HG02840 (cell line): ENCODE results near the gene MAIP1.

ENCODE experiments used
- ATAC-seq: cut with Tn5 transposase; IDR thresholded peaks from one replicate; pipeline ENCODE4 v1.9.1; 2021; ENCODE audit warnings: mild to moderate bottlenecking, moderate library complexity, moderate number of reproducible peaks; ENCODE audit not compliant: unreplicated experiment, low FRiP score

Gene MAIP1

DNA sequence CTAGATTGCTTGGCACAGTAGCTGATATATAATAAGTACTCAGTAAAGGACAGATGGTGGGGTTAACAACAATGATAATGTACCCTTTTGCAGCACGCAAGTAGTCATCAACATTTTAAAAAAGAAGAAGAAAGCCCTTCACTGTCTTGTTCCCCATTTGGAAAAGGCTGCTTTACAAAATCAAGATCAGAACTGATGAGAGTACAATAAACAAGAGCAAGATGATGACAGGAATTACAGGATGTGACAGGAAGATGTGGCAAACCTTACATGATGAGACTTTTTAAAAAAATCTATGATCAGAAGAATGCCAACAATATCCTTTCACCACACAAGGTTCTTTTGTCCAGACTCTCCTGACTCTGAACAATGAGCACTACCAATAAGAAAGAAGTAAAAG lies 9.2 kb upstream of the MAIP1 start:
- no peak for ATAC-seq

GRCh38 chr2:199946836-199947235 lies 8.5 kb upstream of the MAIP1 start:
- ATAC-seq = no peak

DNA sequence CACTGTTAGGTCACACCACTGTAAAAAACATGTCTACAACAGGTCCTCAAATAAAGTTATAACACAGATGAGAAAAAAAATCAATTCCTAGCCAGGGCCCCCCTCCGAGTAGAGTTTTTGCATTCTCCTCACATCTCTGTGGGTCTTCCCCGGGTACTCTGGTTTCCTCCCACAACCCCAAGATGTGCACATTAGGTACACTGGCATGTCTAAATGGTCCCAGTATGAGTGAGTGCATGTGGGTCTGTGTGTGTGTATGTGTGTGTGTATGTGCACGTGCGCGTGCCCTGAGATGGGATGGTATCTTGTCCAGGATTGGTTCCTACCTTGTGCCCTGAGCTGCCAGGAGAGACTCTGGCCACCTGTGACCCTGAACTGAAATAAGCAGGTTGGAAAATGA lies 5.0 kb upstream of the MAIP1 start:
- ATAC-seq = no peak

GRCh38 chr2:199951023-199951422 lies 4.4 kb upstream of the MAIP1 start:
- no peak for ATAC-seq

DNA sequence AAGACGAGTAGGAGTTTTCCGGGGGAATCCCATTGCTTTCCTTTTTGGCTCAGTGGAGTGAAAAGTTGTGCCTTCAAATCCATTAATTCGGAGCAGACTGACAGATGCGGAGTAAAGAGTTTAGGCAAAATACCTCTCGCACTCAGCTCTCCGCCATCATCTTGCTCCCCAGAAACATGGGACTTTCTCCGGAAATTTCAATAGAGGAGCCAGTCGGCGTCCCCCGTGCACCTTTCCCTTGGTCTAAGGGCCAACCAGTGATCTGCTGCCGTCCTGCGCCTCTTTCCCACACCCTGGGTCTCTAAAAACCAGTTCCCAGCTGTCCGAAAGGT lies 409 bp upstream of the MAIP1 start:
- peak; percentile 36 for ATAC-seq

DNA sequence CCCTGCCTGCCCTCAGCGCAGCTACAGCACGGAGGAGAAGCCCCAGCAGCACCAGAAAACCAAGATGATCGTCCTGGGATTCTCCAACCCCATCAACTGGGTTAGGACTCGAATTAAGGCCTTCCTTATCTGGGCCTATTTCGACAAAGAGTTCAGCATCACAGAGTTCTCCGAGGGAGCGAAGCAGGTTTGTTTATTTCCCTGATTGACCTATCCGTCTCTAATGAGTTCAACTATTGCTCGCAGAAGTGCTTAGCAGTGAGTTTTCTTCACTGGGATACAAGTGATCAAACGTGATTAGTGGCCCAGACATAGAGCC lies 639 bp downstream of the MAIP1 start:
- no peak for ATAC-seq

- ATAC-seq = no peak
These were observed 2.6 kb downstream of the MAIP1 start for GRCh38 chr2:199958014-199958413.

GRCh38 chr2:199962203-199962602 lies 6.8 kb downstream of the MAIP1 start:
- no peak for ATAC-seq

GRCh38 chr2:199966405-199966804 lies 11.0 kb downstream of the MAIP1 start:
- ATAC-seq = no peak

DNA sequence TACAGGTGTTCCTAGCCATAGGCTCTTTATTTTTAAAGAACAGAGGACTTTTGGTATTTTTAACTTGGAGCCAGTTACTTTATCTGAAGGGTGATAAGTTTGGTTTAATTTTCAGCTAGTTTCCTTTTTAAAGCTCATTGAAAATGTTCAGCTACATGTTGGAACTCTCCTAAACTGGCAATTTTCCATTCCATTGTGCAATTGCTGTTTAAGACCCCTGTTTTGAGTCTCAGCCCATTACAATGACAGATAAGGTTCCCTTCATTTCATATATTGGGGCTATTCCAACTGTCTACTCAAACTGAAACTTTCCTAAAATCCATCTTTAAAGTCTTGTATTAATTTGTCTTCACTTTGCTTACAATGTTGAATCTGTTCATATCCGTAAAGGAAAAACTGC lies 11.6 kb downstream of the MAIP1 start:
- ATAC-seq = no peak

DNA sequence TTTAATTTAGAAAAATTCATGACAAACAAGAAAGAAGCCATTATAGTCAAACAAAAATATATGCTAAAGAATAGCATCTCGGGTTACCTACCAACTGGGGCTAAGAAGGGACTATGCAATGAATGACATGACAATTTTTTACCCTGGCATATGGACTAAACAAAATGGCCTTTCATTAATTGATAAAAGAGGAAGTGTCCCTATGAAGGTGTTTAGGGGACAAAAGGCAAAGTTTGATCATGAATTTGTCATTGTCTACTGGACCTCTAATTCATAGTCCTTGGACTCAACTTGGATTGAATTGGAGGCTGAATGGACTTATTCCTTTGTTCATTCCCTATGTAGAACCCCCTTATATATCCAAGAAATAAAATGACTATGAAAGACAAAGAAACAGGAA lies 12.7 kb downstream of the MAIP1 start:
- ATAC-seq = no peak

DNA sequence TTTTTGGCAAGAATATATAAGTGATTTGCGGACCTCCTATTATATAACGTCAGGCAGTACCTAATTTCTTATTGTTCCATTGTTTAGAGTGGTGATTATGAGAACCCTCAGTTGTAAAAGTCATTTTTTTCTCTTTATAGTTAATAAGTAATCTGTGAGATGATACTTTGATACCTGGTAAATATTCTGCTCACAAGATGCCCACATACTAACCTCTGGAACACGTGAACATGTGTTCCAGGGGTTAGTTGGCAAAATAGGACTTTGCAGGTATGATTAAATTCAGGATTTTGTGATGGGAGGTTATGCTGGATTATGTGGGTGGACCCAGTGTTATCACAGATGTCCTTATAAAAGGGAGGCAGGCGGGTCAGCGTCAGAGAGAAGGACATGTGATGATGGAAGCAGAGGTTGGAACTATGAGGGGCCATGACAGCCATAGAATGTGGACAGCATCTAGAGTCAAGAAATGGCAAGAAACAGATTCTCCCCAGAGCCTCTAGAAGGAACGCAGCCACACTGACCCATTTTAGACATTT lies 16.8 kb downstream of the MAIP1 start:
- ATAC-seq = no peak

DNA sequence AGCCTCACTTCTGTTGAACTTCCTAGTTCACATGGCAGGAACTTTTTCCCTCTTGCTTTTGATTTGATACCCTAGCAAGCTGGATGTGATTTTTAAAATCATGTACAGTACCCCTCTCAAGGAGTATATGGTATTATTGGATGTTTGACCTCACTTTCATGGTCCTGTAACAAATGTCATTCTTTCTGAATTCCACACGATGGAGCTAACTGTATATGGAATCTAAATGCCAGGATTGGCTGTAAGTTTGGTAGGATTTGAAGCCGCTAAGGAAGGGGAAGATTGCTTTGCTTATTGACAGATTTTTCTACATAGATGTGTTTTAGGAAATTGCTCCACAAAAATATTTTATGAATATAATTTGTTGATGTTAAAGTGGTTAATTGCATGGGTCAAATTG lies 18.3 kb downstream of the MAIP1 start:
- no peak for ATAC-seq

DNA sequence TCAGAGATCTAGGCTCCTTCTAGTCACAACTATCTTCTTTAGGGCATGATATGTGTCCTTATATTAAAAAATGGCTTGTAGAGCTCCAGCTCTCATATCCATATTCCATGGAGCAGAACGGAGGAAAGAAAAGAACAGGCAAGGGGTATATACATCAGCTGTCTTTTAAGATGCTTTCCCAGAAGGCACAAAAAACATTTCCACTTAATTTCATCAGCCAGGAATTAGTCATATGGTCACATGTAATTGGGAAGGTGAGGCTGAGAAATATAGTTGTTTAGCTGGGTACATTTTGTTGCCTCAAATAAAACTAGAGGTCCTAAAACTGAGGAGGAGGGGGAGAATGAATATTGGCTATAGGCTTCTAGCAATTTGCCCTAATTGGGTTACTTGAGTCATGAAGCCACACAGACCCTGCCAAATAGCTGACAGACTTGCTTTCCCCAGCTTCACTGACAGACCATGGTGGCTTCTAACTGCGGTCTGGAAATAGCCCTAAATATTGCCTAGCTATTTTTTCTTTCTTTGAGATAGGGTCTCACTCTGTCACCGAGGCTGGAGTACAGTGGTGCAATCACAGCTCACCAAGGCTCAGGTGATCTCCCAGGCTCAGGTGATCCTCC lies 20.0 kb downstream of the MAIP1 start:
- ATAC-seq = no peak

GRCh38 chr2:199977984-199978415 lies 22.6 kb downstream of the MAIP1 start:
- ATAC-seq = peak; percentile 67

- ATAC-seq = no peak
These were observed 24.0 kb downstream of the MAIP1 start for GRCh38 chr2:199979398-199979797.

DNA sequence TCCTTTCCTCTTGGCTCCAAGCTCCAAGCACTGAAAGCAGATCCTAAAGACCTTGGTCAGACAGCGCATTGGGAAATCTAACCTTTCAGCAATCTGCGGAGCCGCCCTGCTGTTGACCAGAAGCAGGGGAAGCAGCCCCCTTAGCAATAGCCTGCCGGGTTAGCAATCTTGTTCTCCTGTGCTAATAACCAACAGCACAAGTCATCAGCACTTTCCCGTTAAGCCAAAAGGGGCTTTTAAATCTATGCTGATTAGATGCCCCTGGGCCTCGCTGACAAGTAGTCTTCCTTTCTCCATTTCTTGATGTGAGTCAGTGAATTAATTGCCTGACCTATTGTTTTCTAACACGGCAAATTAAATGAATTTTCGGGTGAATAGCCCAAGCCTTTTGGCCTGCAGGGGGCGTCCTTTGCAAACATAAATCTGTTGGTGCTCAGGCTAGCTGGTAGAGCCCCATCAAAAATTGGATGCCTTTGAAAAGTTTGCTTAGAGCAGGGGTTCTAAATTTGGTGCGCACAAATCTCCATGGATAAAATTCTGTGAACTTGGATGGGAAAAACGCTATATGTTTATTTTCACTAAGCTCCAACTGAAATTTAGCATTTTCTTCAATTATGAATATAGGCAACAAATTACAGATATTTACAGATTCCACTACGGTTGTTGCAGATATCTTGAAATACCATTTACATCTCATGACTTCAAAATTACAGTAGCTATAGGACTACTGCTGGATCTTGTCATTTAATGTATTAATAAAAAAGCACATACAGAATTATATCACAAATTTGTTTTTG lies 24.6 kb downstream of the MAIP1 start:
- ATAC-seq = no peak

GRCh38 chr2:199982126-199982843 lies 26.9 kb downstream of the MAIP1 start:
- ATAC-seq = no peak

- no peak for ATAC-seq
These were observed 28.2 kb downstream of the MAIP1 start for GRCh38 chr2:199983534-199983933.

- ATAC-seq = no peak
These were observed 28.8 kb downstream of the MAIP1 start for GRCh38 chr2:199984159-199984558.

DNA sequence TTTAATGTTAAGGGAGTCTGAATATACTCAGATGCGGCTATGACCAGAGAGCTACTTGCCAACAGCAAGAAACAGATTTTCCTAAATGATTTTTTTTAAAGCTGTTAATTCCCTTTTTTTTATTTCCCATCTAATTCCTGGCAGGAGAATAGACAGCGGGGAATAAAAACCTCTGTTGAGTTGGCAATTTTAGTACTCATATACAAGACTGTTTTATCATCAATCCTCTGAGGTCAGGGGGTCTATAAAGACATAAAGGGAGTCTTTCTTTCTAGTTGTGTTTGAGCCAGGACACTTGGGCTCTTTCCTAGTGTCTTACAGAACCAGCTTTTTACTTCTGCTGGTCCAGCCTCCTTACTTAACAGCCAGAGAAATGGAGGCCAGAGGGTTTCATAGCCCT lies 29.4 kb downstream of the MAIP1 start:
- no peak for ATAC-seq
